Neural progenitor cell (in vitro differentiated cells): ENCODE data around the gene EEF2K. TPM values are rescaled to one million over a fixed set of nuclear protein-coding genes. Genes with fewer than 3 reads are reported as not detected.

ENCODE experiments used
- DNase-seq: peaks from one replicate; pipeline ENCODE4 v3.0.0-alpha.2; 2016; ENCODE audit warnings: low spot score
- H2AFZ ChIP-seq: fragments of 200-600 bp; sonication (generic); replicated peaks from 2 replicates; pipeline ENCODE4 v1.6.1; 2016; ENCODE audit warnings: antibody characterized with exemption
- H3F3A ChIP-seq: fragments of 200-600 bp; sonication (generic); 2 replicates; pipeline ENCODE4 v1.6.1; 2016; ENCODE audit warnings: antibody characterized with exemption, low read depth
- H3K27ac ChIP-seq: fragments of 200-600 bp; sonication (generic); 2 replicates; pipeline ENCODE4 v1.5.1; 2016; ENCODE audit warnings: mild to moderate bottlenecking
- H3K27me3 ChIP-seq: fragments of 200-600 bp; sonication (generic); 2 replicates; pipeline ENCODE4 v1.6.1; 2016; ENCODE audit warnings: mild to moderate bottlenecking, moderate library complexity
- H3K36me3 ChIP-seq: fragments of 200-600 bp; sonication (generic); 2 replicates; pipeline ENCODE4 v1.5.1; 2016
- H3K4me1 ChIP-seq: fragments of 200-600 bp; sonication (generic); 2 replicates; pipeline ENCODE4 v1.6.1; 2016; ENCODE audit warnings: mixed run types
- H3K4me2 ChIP-seq: fragments of 200-600 bp; sonication (generic); 2 replicates; pipeline ENCODE4 v1.6.1; 2016
- H3K4me3 ChIP-seq: fragments of 200-600 bp; sonication (generic); 2 replicates; pipeline ENCODE4 v1.5.1; 2016
- H3K79me2 ChIP-seq: fragments of 200-600 bp; sonication (generic); 2 replicates; pipeline ENCODE4 v1.6.1; 2016; ENCODE audit warnings: low read depth
- H3K9ac ChIP-seq: fragments of 200-600 bp; sonication (generic); 2 replicates; pipeline ENCODE4 v1.6.1; 2016
- H3K9me3 ChIP-seq: fragments of 200-600 bp; sonication (generic); 2 replicates; pipeline ENCODE4 v1.5.1; 2016; ENCODE audit warnings: low read depth
- H4K20me1 ChIP-seq: fragments of 200-600 bp; sonication (generic); 2 replicates; pipeline ENCODE4 v1.6.1; 2016; ENCODE audit warnings: low read depth
- H3K27ac Mint-ChIP-seq: 3 replicates; pipeline ENCODE4 v1.8.0; 2021; ENCODE audit warnings: mixed read lengths
- H3K27me3 Mint-ChIP-seq: 2 replicates; pipeline ENCODE4 v1.8.0; 2022; ENCODE audit warnings: low read depth, mild to moderate bottlenecking, inconsistent platforms, moderate library complexity, mixed read lengths; ENCODE audit not compliant: insufficient read depth
- H3K36me3 Mint-ChIP-seq: 3 replicates; pipeline ENCODE4 v1.8.0; 2021; ENCODE audit warnings: mixed read lengths
- H3K4me1 Mint-ChIP-seq: 3 replicates; pipeline ENCODE4 v1.8.0; 2021; ENCODE audit warnings: mixed read lengths
- H3K4me3 Mint-ChIP-seq: 3 replicates; pipeline ENCODE4 v1.8.0; 2021; ENCODE audit warnings: mild to moderate bottlenecking, moderate library complexity, mixed read lengths
- H3K9me3 Mint-ChIP-seq: 3 replicates; pipeline ENCODE4 v1.8.0; 2020; ENCODE audit warnings: mixed read lengths
- CTCF ChIP-seq: fragments of 200-600 bp; sonication (generic); IDR thresholded peaks from 2 replicates; pipeline ENCODE4 v1.5.1; 2017; ENCODE audit warnings: antibody characterized with exemption, mild to moderate bottlenecking
- EZH2 ChIP-seq: fragments of 200-600 bp; sonication (generic); IDR thresholded peaks from 2 replicates; pipeline ENCODE4 v1.6.1; 2017; ENCODE audit warnings: antibody characterized with exemption, mild to moderate bottlenecking, moderate library complexity
- EZH2phosphoT487 ChIP-seq: fragments of 200-600 bp; sonication (generic); IDR thresholded peaks from 2 replicates; pipeline ENCODE4 v1.6.1; 2017; ENCODE audit warnings: antibody characterized with exemption
- total RNA-seq: library from RNA; depleted of rRNA; stranded (reverse); fragments of >200 nt; gene quantifications from 2 replicates; pipeline ENCODE4 v1.2.3, GENCODE V29; 2015; ENCODE audit warnings: low replicate concordance

The EEF2K gene
- total RNA-seq, 1 donor from 2014 or later, result 9.0 TPM

GRCh38 chr16:22183335-22183734, 22.7 kb upstream of the EEF2K start:
- Mint-ChIP-seq H3K4me3 (no peak overlapping the region), H3K27me3 (peaks cover 8% of the 10 kb centered on the region), H3K27ac (no peak overlapping the region), H3K4me1 (no peaks in the 10 kb centered on the region), H3K36me3 (no peaks in the 10 kb centered on the region), H3K9me3 (no peaks in the 10 kb centered on the region)
- H3K9me3 ChIP-seq, result no peaks in the 10 kb centered on the region
- no peak overlapping the region for H3K4me3 ChIP-seq
- H3K9ac ChIP-seq, result no peak overlapping the region
- H3K27me3 ChIP-seq, result no peaks in the 10 kb centered on the region
- no peaks in the 10 kb centered on the region for H3K4me1 ChIP-seq
- no peaks in the 10 kb centered on the region for H3K36me3 ChIP-seq
- no peaks in the 10 kb centered on the region for H4K20me1 ChIP-seq
- TF ChIP-seq CTCF, result no peak
- TF ChIP-seq EZH2, result no peak
- TF ChIP-seq EZH2phosphoT487, result no peak
- H3K27ac ChIP-seq, result no peak overlapping the region
- no peaks in the 10 kb centered on the region for H3F3A ChIP-seq
- no peak overlapping the region for H3K4me2 ChIP-seq
- H2AFZ ChIP-seq, result no peak overlapping the region
- no peaks in the 10 kb centered on the region for H3K79me2 ChIP-seq
- DNase-seq, result no peak

- Histone ChIP-seq H2AFZ (no peak overlapping the region), H3K27me3 (peaks cover 4% of the 10 kb centered on the region), H3K9me3 (no peaks in the 10 kb centered on the region), H3K27ac (no peak overlapping the region), H4K20me1 (peaks cover 3% of the 10 kb centered on the region), H3K4me2 (no peak overlapping the region), H3K4me1 (no peaks in the 10 kb centered on the region), H3K4me3 (no peak overlapping the region), H3K36me3 (no peaks in the 10 kb centered on the region), H3K9ac (no peak overlapping the region), H3F3A (no peaks in the 10 kb centered on the region), H3K79me2 (no peaks in the 10 kb centered on the region)
- TF ChIP-seq CTCF (peak; percentile 42), EZH2phosphoT487 (no peak), EZH2 (no peak)
- DNase-seq, result peak; percentile 53
- H3K9me3 Mint-ChIP-seq, result no peaks in the 10 kb centered on the region
- H3K4me1 Mint-ChIP-seq, result peaks cover 5% of the 10 kb centered on the region
- peaks cover 8% of the 10 kb centered on the region for H3K27me3 Mint-ChIP-seq
- no peaks in the 10 kb centered on the region for H3K36me3 Mint-ChIP-seq
- H3K27ac Mint-ChIP-seq, result no peak overlapping the region
- no peak overlapping the region for H3K4me3 Mint-ChIP-seq
Measured at GRCh38 chr16:22183901-22184614, 22.0 kb upstream of the EEF2K start.

GRCh38 chr16:22184615-22184968, 21.5 kb upstream of the EEF2K start:
- H3K4me3 ChIP-seq, result no peak overlapping the region
- H3K4me2 ChIP-seq, result no peak overlapping the region
- H3K79me2 ChIP-seq, result no peaks in the 10 kb centered on the region
- H3K27ac ChIP-seq, result no peak overlapping the region
- DNase-seq, result no peak
- no peak overlapping the region for H2AFZ ChIP-seq
- peaks cover 10% of the 10 kb centered on the region for H3K27me3 ChIP-seq
- Mint-ChIP-seq H3K4me1 (peaks cover 11% of the 10 kb centered on the region), H3K27me3 (peaks cover 8% of the 10 kb centered on the region), H3K27ac (no peak overlapping the region), H3K36me3 (no peaks in the 10 kb centered on the region), H3K9me3 (no peaks in the 10 kb centered on the region), H3K4me3 (no peak overlapping the region)
- H4K20me1 ChIP-seq, result peaks cover 8% of the 10 kb centered on the region
- H3K36me3 ChIP-seq, result no peaks in the 10 kb centered on the region
- peaks cover 2% of the 10 kb centered on the region for H3K4me1 ChIP-seq
- H3K9me3 ChIP-seq, result no peaks in the 10 kb centered on the region
- H3K9ac ChIP-seq, result no peak overlapping the region
- H3F3A ChIP-seq, result peaks cover 4% of the 10 kb centered on the region
- TF ChIP-seq EZH2, result no peak
- no peak for TF ChIP-seq EZH2phosphoT487
- TF ChIP-seq CTCF, result no peak
